ENCODE results near the gene TPX2.

The TPX2 gene

GRCh38 chr20:31758521-31758920 is 19.4 kb downstream of the TPX2 start:
- in situ Hi-C loops (cut with HindIII; ENCODE audit: low sequenced_read_pairs): no loop called here

DNA sequence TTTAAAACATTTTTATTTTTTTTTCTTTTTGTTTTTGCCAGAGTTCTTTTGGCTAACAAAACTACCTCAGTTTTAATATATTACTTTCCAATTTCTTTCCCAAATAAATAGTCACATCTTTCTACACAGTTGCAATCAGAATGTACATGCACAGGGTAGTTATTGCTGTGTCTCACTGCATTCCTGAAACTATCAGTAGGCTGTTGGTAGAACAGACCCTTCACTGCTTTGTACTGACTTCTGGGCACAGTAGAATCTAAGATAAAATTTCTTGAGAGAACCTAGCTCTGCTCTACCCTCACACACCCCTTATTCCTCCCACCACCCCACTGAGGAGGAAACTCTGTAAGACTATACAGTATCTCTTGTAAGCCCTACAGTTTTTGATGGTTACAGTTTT is 19.9 kb downstream of the TPX2 start:
- in situ Hi-C loops (cut with HindIII; ENCODE audit: low sequenced_read_pairs): no loop called here

DNA sequence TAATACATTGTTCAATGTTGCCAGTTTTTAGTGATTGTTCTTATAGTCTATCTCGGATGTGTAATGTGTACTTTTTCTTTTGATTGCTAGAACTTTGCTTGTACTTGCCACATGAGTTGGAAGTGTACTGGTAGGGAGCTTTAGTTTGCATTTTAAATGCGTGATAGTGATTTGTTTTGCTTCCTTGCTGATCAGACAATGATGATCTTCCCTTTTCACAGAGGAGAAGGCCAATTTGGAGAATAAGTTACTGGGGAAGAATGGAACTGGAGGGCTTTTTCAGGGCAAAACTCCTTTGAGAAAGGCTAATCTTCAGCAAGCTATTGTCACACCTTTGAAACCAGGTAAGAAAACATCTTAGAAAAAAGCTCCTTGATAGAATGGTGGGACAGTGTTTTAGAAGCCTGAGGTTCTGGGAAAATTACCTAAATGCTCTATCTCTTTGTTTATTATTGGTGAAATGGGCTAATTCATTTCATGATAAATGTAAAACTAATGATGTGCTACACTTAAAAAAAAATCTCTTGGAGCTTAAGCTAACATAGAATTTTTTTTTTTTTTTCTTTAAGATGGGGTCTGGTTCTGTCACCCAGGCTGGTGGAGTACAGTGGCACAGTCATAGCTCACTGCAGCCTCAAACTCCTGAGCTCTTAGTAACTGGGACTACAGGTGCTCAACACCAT is 20.9 kb downstream of the TPX2 start:
- in situ Hi-C loops (cut with HindIII; ENCODE audit: low sequenced_read_pairs): no loop called here

DNA sequence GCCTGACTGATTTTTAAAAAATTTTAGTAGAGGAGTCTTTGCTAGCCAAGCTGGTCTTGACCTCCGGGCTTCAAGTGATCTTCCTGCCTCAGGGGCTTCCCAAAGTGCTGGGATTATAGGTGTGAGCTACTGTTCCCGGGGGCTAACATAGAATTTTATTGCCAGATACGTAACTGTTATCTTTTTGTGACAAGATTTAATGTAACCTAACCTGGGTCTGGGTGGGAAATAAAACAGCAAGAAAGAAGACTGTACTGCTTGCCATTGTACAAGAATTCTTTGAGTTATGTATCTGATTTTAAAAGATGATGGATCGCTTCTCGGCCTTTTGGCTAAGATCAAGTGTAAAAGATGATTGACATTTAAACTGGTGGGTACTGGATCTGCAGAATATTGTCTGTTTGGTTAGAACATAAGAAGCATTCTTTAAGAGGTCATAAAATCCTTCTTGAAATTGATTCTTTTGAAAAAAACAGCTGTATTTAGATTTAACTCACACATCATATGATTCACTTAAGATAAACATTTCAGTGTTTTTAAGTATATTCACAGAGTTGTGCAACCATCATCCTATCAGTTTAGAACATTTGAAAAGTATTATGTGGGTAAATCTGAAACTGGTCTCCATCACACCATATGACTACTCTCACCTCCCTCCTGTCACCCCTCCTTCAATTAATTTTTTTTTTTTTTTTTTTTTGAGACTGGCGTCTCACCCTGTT is 21.6 kb downstream of the TPX2 start:
- in situ Hi-C loops (cut with HindIII; ENCODE audit: low sequenced_read_pairs): no loop called here

DNA sequence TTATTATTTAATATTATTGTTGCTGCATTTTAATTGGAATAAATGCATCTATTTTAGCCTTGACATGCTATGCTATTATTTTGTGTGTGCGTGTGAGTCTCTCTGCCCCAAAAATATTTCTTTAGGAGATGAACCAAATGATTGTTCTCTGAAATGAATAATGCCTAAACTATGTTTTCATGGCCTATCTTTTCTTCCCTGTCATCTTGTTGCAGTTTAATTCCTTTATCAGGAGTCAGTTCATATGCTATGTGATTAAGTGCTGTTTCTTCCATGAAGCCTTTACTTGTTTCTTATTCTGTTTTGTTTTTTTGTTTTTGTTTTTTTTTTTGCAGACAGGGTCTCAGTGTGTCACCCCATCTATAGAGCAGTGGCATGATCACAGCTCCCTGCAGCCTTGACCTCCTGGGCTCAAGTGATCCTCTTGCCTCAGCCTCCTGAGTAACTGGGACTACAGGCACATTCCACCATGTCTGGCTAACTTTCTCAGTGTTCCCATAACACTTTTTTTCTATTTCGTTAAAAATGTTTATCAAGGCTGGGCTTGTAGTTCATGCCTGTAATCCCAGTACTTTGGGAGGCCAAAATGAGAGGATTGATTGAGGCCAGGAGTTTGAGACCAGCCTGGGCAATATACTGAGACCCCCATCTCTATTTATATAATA is 25.7 kb downstream of the TPX2 start:
- in situ Hi-C loops (cut with HindIII; ENCODE audit: low sequenced_read_pairs): no loop called here

- in situ Hi-C loops (cut with HindIII; ENCODE audit: low sequenced_read_pairs): no loop called here
These were observed 28.7 kb downstream of the TPX2 start for GRCh38 chr20:31767805-31768204.

- in situ Hi-C loops (cut with HindIII; ENCODE audit: low sequenced_read_pairs): no loop called here
These were observed 30.6 kb downstream of the TPX2 start for GRCh38 chr20:31769681-31770080.

GRCh38 chr20:31770243-31770642 is 31.2 kb downstream of the TPX2 start:
- in situ Hi-C loops (cut with HindIII; ENCODE audit: low sequenced_read_pairs): no loop called here

GRCh38 chr20:31774408-31774807 is 35.3 kb downstream of the TPX2 start:
- in situ Hi-C loops (cut with HindIII; ENCODE audit: low sequenced_read_pairs): no loop called here

DNA sequence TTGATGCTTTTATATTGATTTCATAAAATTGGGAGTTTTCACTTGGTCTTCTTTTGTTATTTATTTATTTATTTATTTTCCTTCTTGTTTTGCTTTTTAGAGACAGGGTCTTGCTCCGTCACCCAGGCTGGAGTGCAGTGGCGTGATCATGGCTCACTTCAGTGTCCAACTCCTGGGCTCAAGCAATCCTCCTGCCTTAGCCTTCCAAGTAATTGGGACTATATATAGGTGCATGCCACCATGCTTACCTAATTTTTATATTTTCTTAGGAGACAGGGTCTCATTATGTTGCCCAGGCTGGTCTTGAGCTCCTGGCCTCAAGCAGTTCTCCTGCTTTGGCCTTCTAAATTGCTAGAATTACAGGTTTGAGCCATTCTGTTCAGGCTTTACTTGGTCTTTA is 41.7 kb downstream of the TPX2 start:
- in situ Hi-C loops (cut with HindIII; ENCODE audit: low sequenced_read_pairs): loop anchor here (10.0 kb wide), 1 partner anchor 164 kb away; no protein-coding TSS in a partner anchor

GRCh38 chr20:31781945-31782344 is 42.9 kb downstream of the TPX2 start:
- in situ Hi-C loops (cut with HindIII; ENCODE audit: low sequenced_read_pairs): loop anchor here (10.0 kb wide), 1 partner anchor 163 kb away; no protein-coding TSS in a partner anchor

- in situ Hi-C loops (cut with HindIII; ENCODE audit: low sequenced_read_pairs): loop anchor here (5.0 to 10.0 kb wide), 2 partner anchors 32 to 160 kb away; no protein-coding TSS in a partner anchor
These were observed 45.4 kb downstream of the TPX2 start for GRCh38 chr20:31784354-31785044.

GRCh38 chr20:31785089-31785488 is 46.0 kb downstream of the TPX2 start:
- in situ Hi-C loops (cut with HindIII; ENCODE audit: low sequenced_read_pairs): loop anchor here (5.0 to 10.0 kb wide), 2 partner anchors 33 to 160 kb away; no protein-coding TSS in a partner anchor

GRCh38 chr20:31788578-31788977 is 49.5 kb downstream of the TPX2 start:
- in situ Hi-C loops (cut with HindIII; ENCODE audit: low sequenced_read_pairs): loop anchor here (5.0 to 10.0 kb wide), 2 partner anchors 36 to 156 kb away; no protein-coding TSS in a partner anchor

DNA sequence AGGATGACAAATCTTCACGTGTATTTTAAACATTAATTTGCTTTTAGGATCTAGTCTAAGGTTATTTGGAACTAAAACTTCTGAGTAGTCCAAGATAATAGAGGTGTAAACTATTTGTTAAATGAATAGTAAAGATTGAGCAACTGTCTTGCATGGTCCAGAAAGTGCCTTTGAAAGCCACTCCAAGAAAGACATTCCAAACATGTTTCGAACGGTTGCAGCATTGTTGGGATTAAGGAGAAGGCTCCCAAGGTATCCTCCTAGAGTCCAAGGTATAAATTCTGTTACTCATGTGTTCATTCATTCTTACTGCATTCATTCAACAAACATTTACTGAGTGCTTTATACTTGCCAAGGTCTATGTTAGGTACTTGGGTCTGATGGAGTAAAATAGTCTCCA is 51.3 kb downstream of the TPX2 start:
- in situ Hi-C loops (cut with HindIII; ENCODE audit: low sequenced_read_pairs): no loop called here

- in situ Hi-C loops (cut with HindIII; ENCODE audit: low sequenced_read_pairs): no loop called here
These were observed 58.3 kb downstream of the TPX2 start for GRCh38 chr20:31797364-31797763.

DNA sequence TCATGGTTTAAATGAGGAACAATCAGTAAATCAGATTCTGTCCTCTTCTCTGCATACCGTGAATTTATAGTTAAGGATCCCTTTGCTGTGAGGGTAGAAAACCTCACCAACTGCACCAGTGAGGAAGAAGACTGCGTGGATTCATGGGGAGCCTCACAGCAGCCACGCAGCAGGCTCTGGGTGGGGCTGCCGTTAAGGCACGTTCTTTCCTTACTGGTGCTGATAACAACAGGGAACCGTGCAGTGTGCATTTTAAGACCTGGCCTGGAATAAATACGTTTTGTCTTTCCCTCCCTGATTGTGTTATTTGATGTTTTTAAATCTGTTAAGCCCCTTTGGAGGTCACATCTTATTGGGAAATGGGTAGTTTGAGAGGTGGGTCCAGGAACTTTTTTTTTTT is 62.4 kb downstream of the TPX2 start:
- in situ Hi-C loops (cut with HindIII; ENCODE audit: low sequenced_read_pairs): no loop called here

DNA sequence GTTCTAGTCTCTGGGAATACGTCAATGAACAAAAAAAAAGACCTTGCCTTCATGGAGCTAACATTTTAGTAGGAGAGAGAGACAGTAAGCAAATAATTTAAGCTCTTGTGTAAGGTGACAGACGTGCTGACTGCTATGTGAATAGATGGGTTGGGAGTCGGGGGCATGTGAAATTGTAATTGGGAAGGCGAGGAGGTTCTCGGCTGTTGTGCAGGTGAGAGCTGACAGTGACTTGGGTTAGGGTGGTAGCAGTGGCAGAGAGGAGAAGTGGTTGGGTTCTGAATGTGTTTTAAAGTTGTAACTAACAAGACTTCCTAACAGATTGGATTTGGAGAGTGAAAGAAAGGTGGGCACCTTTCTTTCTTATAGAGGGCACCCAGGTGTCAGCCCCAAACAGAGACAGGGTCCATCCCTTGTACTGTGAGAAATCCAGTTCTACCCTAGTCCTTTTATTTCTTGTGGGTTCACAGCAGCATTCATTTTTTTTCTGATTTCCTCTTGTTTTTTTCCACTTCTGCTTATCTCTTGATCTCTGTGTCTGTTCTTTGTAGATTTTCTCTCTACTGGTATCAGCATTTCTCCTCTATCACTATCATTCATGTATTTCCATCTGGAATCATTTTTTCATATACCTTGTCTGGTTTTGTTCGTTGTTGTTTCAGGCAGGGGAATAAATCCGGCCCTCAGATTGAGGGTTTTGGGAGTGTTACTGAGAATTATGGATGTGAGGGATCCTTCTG is 64.6 kb downstream of the TPX2 start:
- in situ Hi-C loops (cut with HindIII; ENCODE audit: low sequenced_read_pairs): no loop called here

DNA sequence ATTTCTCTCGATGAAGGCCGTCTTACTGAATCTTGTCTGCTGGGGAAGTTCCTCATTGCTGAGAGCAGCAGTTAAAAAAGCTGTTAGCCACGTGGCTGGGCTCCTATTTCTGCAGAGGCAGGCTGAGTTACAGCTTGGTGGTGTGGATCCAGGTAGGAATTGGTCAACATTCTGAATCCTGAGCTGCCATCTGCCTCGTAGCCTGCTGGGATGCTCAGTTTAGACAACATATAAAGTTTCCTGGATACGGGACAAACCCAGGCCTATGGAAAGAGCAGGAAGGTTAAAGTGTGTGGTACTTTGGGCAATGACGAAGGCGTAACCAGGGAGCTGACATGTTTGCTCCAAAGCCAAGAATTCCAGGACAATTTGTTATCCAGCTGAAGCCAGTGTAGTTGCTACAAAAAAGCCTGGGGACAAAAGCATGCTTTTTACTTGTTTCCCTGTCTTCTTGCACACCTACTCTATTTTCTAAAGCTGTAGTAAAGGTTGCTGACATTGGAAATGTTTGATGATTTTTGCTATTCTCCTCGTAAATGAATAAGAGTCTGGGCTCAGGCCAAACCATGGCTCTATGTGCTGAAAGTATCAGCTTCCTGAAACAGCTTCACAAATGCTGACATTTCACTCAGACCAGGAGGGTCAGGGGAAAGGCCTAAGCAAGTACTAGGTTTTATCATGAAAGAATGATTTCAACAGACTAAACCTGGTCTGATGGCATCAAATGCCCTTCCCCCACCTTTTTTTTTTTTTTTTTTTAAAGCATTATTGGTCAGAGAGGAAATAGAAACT is 67.7 kb downstream of the TPX2 start:
- in situ Hi-C loops (cut with HindIII; ENCODE audit: low sequenced_read_pairs): no loop called here

GRCh38 chr20:31808481-31808880 is 69.4 kb downstream of the TPX2 start:
- in situ Hi-C loops (cut with HindIII; ENCODE audit: low sequenced_read_pairs): no loop called here

All from endothelial cell of hepatic sinusoid (primary cell).